Left ventricle myocardium inferior (tissue), 1 donor: ENCODE results near the gene ERVK3-1. TPM values are rescaled to one million over a fixed set of nuclear protein-coding genes. Genes with fewer than 3 reads are reported as not detected.

Experiments used
- DNase-seq: peaks from one replicate; pipeline ENCODE4 v3.0.0-alpha.2; 2020
- H3K27ac ChIP-seq: fragments of 200-600 bp; replicated peaks from 2 replicates; pipeline ENCODE4 v1.8.0; 2021
- H3K27me3 ChIP-seq: fragments of 200-600 bp; 2 replicates; pipeline ENCODE4 v1.8.0; 2021; ENCODE audit warnings: low read depth
- H3K36me3 ChIP-seq: fragments of 200-600 bp; 2 replicates; pipeline ENCODE4 v1.8.0; 2021
- H3K4me1 ChIP-seq: fragments of 200-600 bp; 2 replicates; pipeline ENCODE4 v1.8.0; 2021
- H3K4me3 ChIP-seq: fragments of 200-600 bp; 2 replicates; pipeline ENCODE4 v1.8.0; 2021; ENCODE audit warnings: mild to moderate bottlenecking, moderate library complexity
- H3K9me3 ChIP-seq: fragments of 200-600 bp; replicated peaks from 2 replicates; pipeline ENCODE4 v1.8.0; 2021
- intact Hi-C: fragments of 100-400 bp; cut with micrococcal nuclease; formaldehyde crosslinking; loops from one replicate; pipeline ENCODE4 v1.11.0; 2022
- total RNA-seq: library from RNA; stranded (reverse); fragmentation: NEBNext Ultra II Directional; extraction: Animal tissue kit (Norgen Biotek cat#: 25700); gene quantifications from one replicate; pipeline ENCODE4 v1.2.1, GENCODE V29; 2021
- TF ChIP-seq, protein P1 (sequence below): fragments of 200-600 bp; IDR thresholded peaks from 2 replicates; pipeline ENCODE4 v1.8.0; 2021; ENCODE audit warnings: antibody characterized with exemption, mild to moderate bottlenecking, borderline replicate concordance
- donor health status: DM: no; HTN: yes; CAD: no; lungs with severe emphysema.

Gene ERVK3-1
- total RNA-seq, 1 donor from 2014 or later = 22.7 TPM

DNA sequence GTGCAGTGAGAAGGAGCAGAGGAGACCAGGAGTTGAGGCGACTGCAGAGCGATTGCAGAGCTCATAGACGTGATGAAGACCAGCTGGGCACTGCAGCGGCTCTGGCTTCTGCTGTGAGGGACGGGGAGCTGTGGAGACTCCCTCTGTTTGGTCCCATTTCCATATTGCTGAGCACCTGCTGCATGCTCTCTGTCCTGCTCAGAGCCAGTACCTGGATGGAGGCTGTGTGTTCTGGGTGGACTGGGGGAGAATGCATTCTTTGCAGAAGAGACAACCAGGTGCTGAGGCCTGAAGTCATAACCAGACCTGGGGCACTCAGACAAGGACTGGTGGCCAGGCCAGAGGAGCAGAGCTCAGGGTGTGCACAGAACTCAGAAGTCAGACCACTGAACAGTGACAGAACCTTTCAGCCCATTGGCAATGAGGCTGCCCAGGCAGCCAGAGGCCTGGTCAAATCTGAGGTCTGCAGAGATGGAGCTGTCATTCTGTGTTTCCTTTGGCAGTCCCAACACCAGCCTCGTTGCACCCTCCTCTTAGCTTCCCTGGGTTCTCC, 49.4 kb downstream of the ERVK3-1 start:
- intact Hi-C loops = no loop called here
- no peak overlapping the region for H3K27ac ChIP-seq
- H3K4me1 ChIP-seq = peaks cover 38% of the 10 kb centered on the region
- DNase-seq = no peak
- no peak overlapping the region for H3K4me3 ChIP-seq
- TF ChIP-seq, protein P1, sequence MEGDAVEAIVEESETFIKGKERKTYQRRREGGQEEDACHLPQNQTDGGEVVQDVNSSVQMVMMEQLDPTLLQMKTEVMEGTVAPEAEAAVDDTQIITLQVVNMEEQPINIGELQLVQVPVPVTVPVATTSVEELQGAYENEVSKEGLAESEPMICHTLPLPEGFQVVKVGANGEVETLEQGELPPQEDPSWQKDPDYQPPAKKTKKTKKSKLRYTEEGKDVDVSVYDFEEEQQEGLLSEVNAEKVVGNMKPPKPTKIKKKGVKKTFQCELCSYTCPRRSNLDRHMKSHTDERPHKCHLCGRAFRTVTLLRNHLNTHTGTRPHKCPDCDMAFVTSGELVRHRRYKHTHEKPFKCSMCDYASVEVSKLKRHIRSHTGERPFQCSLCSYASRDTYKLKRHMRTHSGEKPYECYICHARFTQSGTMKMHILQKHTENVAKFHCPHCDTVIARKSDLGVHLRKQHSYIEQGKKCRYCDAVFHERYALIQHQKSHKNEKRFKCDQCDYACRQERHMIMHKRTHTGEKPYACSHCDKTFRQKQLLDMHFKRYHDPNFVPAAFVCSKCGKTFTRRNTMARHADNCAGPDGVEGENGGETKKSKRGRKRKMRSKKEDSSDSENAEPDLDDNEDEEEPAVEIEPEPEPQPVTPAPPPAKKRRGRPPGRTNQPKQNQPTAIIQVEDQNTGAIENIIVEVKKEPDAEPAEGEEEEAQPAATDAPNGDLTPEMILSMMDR = no peak
- H3K9me3 ChIP-seq = no peaks in the 10 kb centered on the region
- H3K27me3 ChIP-seq = peaks cover 88% of the 10 kb centered on the region
- H3K36me3 ChIP-seq = no peaks in the 10 kb centered on the region

DNA sequence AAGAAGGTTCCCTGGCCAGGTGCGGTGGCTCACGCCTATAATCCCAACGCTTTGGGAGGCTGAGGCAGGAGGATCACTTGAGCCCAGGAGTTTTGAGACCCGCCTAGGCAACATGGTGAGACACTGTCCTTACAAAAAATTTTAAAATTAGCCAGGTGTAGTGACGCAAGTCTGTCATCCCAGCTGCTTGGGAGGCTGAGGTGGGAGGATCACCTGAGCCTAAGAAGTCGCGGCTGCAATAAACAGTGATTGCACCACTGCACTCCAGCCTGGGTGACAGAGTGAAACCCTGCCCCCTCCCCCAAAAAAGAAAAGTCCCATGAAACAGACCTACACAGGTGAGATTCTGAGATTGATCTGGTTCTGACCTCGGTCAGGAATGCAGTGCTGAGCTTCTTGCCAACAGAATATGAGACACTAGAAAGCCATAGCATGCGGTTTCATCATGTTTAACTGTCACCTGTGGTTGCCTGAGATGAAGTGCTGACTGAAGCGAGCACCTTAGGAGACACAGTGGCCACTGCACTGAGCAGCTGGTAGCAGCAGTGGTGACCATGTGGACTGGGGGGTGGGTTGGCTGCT, 50.1 kb downstream of the ERVK3-1 start:
- Histone ChIP-seq H3K9me3 (no peaks in the 10 kb centered on the region), H3K27ac (no peak overlapping the region), H3K36me3 (no peaks in the 10 kb centered on the region), H3K4me3 (peak overlapping the region; percentile 64), H3K4me1 (peaks cover 31% of the 10 kb centered on the region), H3K27me3 (peaks cover 81% of the 10 kb centered on the region)
- TF ChIP-seq, protein P1 = no peak
- no peak for DNase-seq
- intact Hi-C loops = no loop called here

DNA sequence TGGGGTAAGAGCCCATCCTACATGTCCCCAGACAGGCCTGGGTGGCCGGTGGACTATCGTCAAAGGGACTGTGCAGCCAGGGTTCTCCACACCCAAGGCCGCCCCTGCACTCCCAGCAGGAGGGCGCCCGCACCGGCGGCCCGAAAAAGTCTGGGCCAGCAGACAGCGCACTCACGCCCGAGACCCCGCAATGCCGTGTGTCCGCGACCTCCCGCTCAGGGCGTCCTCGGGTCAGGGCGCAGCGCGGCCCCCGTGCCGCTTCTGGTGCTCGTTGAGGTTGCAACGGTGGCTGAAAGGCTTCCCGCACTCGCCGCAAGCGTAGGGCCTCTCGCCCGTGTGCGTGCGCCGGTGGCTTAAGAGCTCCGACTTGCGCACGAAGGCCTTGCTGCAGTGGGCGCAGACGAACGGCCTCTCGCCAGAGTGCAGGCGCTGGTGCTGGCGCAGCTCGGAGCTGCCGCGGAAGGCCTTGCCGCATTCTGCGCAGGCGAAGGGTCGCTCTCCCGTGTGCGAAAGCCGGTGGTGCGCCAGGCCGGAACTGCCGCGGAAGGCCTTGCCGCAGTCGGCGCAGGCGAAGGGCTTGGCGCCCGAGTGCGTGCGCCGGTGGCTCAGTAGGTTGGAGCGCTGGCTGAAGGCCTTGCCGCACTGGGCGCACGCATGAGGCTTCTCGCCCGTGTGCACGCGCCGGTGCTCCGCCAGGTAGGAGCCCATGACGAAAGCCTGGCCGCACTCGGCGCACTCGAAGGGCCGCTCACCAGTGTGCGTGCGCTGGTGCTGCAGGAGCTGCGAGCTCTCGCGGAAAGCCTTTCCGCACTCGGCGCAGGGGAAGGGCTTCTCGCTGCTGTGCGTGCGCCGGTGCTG, 51.0 kb downstream of the ERVK3-1 start:
- TF ChIP-seq, protein P1 = no peak
- no peak for DNase-seq
- H3K9me3 ChIP-seq = no peaks in the 10 kb centered on the region

DNA sequence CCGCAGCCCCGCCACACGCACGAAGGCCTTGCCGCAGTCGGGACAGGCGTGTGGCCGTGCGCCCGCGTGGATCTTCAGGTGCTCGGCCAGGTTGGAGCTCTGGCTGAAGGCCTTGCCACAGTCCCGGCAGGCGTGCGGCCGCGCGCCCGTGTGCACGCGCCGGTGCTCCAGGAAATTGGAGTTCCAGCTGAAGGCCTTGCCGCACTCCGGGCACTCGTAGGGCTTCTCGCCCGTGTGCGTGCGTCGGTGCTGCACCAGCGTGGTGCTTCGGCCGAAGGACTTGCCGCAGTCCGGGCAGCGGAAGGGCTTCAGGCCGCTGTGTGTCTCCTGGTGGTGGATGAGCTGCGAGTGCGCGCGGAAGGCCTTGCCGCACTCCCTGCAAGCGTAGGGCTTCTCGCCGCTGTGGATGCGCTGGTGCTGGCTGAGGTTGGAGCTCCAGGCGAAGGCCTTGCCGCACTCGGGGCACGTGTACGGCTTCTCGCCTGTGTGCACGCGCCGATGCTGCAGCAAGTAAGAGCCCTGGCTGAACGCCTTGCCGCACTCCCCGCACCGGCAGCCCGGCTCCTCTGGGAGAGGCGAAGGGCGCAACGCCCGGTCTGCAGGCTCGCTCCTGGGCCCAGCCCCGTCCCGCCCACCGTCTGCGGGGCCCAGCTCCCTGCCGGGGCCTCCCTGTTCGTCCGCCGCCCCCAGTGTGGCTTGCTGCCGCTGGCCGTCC, 51.7 kb downstream of the ERVK3-1 start:
- H3K36me3 ChIP-seq = no peaks in the 10 kb centered on the region
- H3K4me1 ChIP-seq = peaks cover 29% of the 10 kb centered on the region
- no peaks in the 10 kb centered on the region for H3K9me3 ChIP-seq
- TF ChIP-seq, protein P1 = no peak
- H3K4me3 ChIP-seq = peak overlapping the region; percentile 64
- no peak for DNase-seq
- intact Hi-C loops = no loop called here
- H3K27me3 ChIP-seq = peaks cover 65% of the 10 kb centered on the region
- peak overlapping the region; percentile 29 for H3K27ac ChIP-seq

More for the DNA sequence above, 51.0 kb downstream of the ERVK3-1 start:
- Histone ChIP-seq H3K27ac (peak overlapping the region; percentile 29), H3K4me1 (peaks cover 23% of the 10 kb centered on the region), H3K27me3 (peaks cover 73% of the 10 kb centered on the region), H3K4me3 (peak overlapping the region; percentile 64), H3K36me3 (no peaks in the 10 kb centered on the region)
- intact Hi-C loops = no loop called here

DNA sequence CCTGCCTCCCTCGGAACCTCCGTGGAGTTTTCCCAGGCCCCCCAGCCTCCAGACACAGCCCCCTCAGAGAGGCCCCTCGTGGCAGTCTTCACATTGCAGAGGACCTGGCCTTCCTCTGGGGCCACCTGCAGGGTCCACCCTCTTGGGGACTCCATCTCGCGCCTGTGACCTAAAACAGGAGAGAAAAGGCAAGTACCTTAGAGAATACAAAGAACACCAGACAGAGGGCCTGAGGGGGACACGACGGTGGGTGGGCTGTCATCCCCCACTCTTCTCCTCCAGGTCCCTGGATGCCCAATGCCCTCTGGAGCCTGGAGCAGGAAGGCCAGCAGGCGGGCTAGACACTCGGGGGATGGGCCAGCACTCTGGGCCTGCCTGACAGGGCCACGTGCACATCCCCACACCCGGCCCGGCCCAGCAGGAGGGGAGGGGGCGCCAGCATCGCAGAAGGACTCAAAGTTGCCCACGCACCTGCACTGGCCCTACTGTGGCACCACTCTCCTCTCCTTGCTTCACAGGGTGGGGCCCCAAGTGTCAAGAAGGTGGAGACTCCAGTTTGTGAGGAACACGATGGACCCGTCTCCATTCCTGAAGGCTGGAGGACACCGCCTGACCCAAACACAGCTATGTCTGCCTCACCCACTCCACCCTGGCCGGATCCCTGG, 52.4 kb downstream of the ERVK3-1 start:
- intact Hi-C loops = no loop called here
- Histone ChIP-seq H3K9me3 (no peaks in the 10 kb centered on the region), H3K27me3 (peaks cover 58% of the 10 kb centered on the region), H3K4me3 (peak overlapping the region; percentile 64), H3K36me3 (no peaks in the 10 kb centered on the region), H3K27ac (no peak overlapping the region), H3K4me1 (peaks cover 33% of the 10 kb centered on the region)
- TF ChIP-seq, protein P1 = no peak
- DNase-seq = no peak
